Measurements from ENCODE around the gene IPO8.

GRCh38 chr12:30582943-30583342 is 112.7 kb downstream of the IPO8 start:
- TF ChIP-seq CTCF (IDR thresholded peaks at IDR 0.05) (no peak), POLR2A (IDR thresholded peaks at IDR 0.05) (no peak)

Data from ovary (tissue), 3 donors.